ENCODE data around the gene COL23A1.

COL23A1 gene

DNA sequence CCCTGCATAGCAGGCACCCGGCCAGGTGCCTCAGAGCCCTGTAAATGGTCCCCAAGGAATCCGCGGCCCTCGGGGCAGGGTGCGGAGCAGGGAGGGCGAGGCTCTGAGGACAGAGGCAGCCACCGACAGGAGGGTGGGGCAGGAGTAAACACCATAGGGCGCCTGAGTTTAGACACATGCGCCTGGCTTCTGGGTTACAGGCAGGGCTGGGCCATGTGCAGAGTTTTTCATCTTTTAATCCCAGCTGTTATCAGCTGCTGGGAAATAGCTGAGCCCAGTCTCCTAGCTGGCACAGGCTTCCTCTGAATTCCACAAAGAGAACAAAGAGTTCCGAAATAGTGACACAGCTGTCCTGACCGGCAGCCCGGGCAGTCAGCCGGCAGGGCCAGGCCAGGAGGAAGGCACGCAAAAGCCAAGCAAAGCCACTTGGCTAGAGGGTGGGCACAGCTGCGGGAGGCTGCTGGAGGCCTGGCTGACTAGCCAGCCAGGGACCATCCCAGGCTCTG, 258.6 kb downstream of the COL23A1 start:
- no peak for DNase-seq

DNA sequence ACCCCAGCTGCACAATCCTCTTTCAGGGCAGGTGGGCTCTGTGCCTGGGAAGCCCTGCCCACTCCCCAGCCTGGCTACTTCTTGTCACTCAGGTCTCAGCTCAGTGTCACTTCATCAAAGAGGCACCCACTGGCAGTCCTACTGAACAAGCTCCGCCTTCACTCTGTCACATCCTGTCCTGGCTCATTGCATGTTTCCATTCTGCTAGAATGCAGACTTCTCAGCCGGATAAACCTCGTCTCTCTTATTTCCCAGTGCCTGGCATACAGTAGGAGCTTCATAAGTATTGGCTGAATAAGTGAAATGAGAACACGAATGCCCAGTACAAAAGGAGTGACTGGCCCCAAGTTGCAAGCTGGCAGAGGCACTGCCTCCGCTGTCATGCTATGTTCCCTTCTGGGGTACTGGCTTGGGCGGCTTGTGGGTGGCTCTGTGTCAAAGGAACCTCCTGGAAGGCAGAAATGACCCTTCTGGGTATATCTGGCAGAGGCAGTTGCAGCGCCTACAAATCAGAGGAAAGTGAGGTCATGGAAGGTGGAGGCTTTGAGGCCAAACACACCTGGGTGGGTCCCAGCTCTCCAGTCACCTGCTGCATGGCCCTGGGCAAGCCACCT, 259.3 kb downstream of the COL23A1 start:
- DNase-seq, result peak; percentile 60

GRCh38 chr5:178328826-178329730, 261.1 kb downstream of the COL23A1 start:
- no peak for DNase-seq

GRCh38 chr5:178327931-178328711, 262.1 kb downstream of the COL23A1 start:
- DNase-seq, result peak; percentile 39

GRCh38 chr5:178327446-178327845, 262.7 kb downstream of the COL23A1 start:
- DNase-seq, result no peak

DNA sequence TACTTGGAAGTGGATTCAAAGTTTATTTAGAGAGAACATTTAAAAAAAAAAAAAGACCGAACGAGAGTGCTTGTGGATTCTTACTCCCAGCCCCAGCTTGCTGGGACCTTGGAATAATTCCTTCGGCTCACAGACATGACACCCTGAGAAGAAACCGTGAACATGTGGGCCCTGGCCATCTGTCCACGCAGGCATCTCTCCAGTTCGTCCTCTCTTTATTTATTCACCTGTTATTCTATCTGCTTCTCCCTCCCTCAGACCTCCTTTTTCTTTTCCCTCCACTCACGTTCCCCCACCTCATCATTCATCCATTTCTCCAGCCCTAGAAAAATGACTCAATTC, 263.8 kb downstream of the COL23A1 start:
- DNase-seq, result no peak

DNA sequence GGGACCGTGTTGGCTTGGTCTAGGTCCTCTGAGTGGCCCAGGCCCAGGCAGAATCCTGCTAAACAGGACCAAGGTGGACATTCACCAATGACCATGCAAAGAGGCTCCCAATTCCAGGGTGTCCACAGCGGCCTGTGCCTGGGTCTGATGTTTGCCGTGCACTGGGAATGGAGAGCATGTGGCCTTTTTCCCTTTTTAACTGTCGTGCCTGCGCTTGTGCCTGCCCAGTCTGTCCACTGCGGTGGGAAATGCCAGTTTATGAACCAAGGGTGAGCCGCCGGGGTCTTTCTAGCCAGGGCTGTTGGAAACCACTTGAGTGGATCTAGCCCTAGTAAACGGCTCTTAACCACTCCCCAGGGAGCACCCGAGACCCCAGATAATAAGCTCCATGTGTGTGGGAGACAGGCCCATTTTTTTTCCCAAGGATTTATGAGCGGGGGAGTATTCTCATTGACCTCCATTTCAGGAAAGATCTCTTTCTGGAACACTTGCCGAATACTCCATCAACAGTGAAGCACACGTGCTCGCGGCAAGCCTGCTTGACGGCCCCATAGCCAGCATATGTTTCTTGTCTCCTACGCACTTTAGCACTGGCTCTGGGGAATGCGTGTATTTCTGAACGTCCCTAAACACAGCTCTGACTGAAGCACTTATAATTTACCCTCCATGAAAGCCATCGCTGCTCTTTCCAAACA, 264.4 kb downstream of the COL23A1 start:
- no peak for DNase-seq

DNA sequence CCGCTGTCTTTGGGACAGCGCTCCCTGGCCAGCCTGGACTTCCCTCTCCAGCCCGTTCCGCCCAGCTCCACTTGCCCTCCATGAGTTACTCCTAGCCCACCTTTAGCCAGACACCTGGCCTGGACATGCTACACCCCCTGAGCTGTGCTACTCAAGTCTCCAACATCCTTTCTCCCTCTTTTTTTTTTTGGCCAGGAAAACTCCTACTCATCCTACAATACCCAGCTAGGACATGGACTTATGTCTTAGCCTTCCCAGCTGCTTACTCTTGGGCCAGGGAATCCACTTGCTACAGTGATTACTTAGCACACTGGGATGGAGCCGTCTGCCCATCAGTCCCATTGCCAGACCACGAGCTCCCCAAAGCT, 264.9 kb downstream of the COL23A1 start:
- no peak for DNase-seq

GRCh38 chr5:178324481-178325310, 265.5 kb downstream of the COL23A1 start:
- no peak for DNase-seq

- no peak for DNase-seq
Measured at GRCh38 chr5:178323961-178324360, 266.2 kb downstream of the COL23A1 start.

GRCh38 chr5:178323541-178323865, 266.7 kb downstream of the COL23A1 start:
- no peak for DNase-seq

DNA sequence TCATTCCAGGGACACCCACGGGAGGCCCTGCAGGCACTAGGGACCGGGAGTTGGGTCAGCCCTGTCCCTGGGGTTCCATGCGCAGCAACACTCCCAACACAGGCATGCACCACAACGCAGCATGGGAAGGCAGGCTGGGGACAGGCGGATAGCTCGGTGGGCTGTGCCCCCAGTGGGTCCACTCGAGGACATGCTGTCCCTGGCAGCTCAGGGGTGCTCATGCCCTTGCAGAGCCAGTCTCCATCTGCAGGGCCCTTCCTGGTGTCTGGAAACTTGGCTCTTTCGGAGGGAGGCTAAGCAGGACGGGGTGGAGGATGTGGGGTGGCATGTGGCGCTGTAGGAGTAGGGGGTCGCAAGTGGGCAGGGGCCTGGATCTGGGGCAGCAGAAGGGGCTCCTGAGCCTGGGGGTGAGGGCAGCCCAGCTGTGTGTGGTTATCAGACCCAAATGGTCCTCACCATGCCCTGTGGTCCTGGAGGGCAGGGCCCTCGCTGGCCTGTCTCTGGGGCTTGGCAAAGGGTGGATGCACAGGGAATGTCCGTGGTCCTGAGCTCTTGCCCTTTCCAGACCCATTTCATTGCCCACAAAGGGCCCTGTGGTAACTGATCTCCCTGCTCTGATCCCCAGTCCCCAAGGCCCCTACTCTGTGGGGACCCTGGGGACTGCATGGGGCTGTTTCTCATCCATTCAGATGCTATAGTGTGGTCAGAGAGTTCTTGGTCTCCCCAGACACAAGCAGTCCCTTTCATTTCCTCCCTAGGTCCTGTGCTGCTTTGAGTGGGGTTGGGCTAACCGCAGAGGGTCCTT, 267.3 kb downstream of the COL23A1 start:
- no peak for DNase-seq

DNA sequence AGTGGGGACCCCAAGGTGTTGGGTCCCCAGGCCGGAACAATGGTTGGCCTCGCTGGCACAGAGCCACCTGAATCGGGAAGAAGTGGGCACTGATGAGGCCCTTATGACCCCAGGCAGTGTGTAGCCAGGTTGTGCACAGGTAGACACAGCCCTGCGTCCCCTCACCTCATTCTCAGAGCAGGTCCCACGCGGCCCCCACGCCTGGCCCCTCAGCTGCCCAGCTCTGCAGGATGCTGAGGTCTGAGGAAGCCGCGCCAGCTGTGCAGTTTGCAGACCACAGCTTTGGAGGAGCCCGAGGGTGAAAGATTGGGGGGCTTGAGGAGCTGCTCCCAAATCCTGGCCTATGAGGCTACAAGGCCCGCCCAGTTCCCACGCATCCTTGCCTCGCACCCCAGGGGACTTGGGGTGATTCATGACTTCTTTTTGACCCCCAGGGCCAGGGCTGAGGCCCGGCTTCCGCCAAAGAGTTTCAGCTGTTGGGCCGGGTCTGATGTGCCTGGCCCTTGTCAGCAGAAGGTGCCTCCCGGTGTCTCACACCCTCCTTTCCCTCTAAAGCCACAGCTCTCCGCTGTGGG, 269.8 kb downstream of the COL23A1 start:
- no peak for DNase-seq

DNA sequence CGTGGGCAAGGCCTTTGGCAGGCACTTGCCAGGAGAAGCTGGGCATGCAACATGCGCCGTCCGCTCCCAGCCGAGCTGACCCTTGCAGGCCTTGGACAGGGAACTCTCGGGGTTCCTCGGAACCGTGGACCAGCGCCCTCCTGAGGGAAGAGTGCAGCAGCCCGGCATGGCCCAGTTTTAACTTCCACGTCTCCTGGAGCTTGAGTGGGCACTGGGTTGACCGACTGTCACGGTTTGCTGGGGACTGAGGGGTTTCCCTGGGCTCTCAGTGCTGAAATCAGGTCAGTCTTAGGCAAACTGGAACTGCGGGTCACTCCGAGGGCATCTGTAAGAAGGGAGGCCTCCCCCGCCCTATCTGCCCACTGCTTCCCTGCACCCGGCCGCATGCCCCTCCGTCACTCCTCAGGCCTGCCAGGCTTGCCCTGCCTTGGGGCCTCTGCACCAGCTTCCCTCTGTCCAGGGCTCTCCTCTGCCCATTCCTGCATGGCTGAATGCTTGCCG, 270.6 kb downstream of the COL23A1 start:
- no peak for DNase-seq

DNA sequence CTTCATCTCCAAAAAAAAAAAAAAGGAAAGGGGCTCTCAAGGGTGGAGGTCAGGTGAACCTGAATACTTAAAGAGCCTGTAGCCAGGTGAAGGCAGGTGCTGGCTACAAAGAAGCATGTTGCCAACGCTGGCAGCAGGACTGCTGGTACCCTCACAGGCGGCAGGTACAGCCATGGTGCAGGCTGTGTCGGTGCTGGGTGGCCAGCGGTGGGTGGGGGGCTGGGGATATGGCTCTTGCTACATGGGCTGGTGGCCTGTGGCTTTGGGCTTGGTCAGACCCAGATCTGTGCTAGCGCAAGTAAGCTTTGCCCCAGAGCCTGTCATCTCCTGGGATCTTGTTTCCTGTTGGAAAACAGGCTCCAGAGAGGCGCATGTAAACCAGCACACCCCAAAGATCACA, 271.3 kb downstream of the COL23A1 start:
- no peak for DNase-seq

GRCh38 chr5:178318382-178318781, 271.8 kb downstream of the COL23A1 start:
- DNase-seq, result no peak

GRCh38 chr5:178317727-178318126, 272.5 kb downstream of the COL23A1 start:
- DNase-seq, result peak; percentile 31

DNA sequence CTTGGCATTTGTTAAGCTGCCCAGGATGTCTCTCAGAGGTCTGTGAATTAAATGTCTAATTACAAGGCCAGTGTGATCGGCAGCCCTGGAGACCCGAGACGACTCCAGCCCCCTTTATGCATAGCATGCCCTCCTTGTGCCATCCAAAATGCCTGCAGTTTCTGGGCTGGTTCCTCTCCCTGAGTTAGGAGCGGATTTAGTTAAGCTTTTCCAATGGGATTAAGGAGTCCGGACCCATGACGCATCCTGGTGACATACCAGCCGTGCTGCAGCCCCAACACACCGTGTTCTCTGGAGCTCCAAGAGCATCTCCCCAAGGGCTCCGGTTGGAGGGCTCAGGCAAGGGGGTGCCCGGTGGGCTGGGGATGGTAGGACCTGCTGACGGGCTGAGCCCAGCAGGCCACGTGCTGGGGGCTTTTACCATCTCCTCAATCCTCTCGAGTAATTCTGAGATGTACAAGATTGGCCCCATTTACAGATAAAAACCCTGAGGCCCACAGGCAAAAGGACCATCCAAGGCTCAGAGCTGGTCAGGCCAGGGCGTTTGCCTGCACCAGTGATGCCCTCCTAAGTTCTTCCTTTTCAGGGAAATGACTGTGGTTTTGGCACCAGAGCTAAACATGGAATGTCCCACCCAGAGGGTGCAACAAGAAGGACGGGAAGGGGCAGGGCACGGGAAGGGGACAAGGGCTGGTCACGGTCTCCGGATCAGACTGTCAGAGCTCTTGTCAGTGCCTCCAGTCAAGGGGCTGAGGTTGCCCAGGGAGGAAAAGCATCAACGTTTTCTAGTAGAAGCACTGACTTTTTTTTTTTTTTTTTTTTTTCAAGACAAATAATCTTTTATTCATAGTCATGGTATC, 275.0 kb downstream of the COL23A1 start:
- DNase-seq, result no peak

- no peak for DNase-seq
Measured at GRCh38 chr5:178314061-178314660, 276.0 kb downstream of the COL23A1 start.
